ENCODE results near the gene ARID5A. TPM values are rescaled to one million over a fixed set of nuclear protein-coding genes. Genes with fewer than 3 reads are reported as not detected.

Gene ARID5A
- polyA plus RNA-seq, 3 donors = 27.8 to 38.8 (median 37.7) TPM

DNA sequence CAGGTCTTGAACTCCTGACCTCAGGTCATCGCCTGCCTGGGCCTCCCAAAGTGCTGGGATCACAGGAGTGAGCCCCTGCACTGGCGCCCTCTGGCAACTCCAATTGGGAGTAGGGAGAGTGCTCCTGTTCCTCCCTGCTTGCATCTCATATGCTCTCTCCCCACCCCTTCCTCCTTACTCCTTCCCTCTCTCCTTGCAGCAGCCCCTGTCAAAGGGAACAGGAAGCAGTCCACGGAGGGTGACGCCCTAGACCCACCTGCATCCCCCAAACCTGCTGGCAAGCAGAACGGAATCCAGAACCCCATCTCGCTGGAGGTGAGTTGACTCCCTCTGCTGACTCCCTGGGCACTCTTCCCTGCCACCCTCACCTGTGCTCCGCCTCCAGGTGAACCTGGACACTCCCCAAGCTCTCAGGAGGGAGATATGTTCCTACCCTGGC, 10.7 kb downstream of the ARID5A start:
- Mint-ChIP-seq H3K9me3 (peaks cover 0 to 2% (median 0%) of the 10 kb centered on the region in 7 donors), H3K4me1 (peaks cover 9% of the 10 kb centered on the region), H3K36me3 (peaks cover 64 to 83% of the 10 kb centered on the region in 2 donors), H3K4me3 (no peak overlapping the region), H3K27ac (no peak overlapping the region), H3K27me3 (ENCODE audit: low read depth in 3 of 3) (no peaks in the 10 kb centered on the region)
- peaks cover 48 to 96% of the 10 kb centered on the region in 2 donors for H3K36me3 ChIP-seq (replicated peaks in 1 of 2; ENCODE audit: control insufficient read depth in 1 of 2, insufficient read depth in 2 of 2, low read length in 2 of 2)
- H2AFZ ChIP-seq (ENCODE audit: insufficient read depth, low read depth, low read length, poor library complexity, severe bottlenecking) = no peak overlapping the region
- 81% methylated on average over 6 of the region's 7 CpGs for WGBS (ENCODE audit: insufficient coverage)
- intact Hi-C loops (cut with micrococcal nuclease) = no loop called here
- H3K9ac ChIP-seq (ENCODE audit: insufficient read depth, low read length, poor library complexity, severe bottlenecking) = no peak overlapping the region
- no peak overlapping the region for H3K4me3 ChIP-seq (replicated peaks in 1 of 3; ENCODE audit: low read depth in 2 of 3, low read length in 3 of 3)
- TF ChIP-seq CTCF (IDR thresholded peaks at IDR 0.05) = no peak
- H3K79me2 ChIP-seq (ENCODE audit: insufficient read depth, low read length) = peaks cover 50% of the 10 kb centered on the region
- H3K9me3 ChIP-seq (replicated peaks in 1 of 2; ENCODE audit: control insufficient read depth in 1 of 2, insufficient read depth in 1 of 2, low read length in 2 of 2) = no peaks in the 10 kb centered on the region
- peak in 1 of 3 donors; percentile 2 for DNase-seq
- H4K20me1 ChIP-seq (ENCODE audit: insufficient read depth, low read length) = peaks cover 92% of the 10 kb centered on the region
- no peaks in the 10 kb centered on the region for H3K4me1 ChIP-seq (ENCODE audit: control insufficient read depth in 1 of 2, insufficient read depth in 2 of 2, low read length in 2 of 2)
- H3K4me2 ChIP-seq (replicated peaks; ENCODE audit: extremely low read depth, low read length, poor library complexity, severe bottlenecking) = no peak overlapping the region
- H3K27ac ChIP-seq (ENCODE audit: low read depth in 1 of 2, low read length in 2 of 2) = no peak overlapping the region
- no peaks in the 10 kb centered on the region for H3K27me3 ChIP-seq (ENCODE audit: control insufficient read depth in 2 of 2, insufficient read depth in 2 of 2, low read length in 2 of 2)

- Histone ChIP-seq H3K9ac (ENCODE audit: insufficient read depth, low read length, poor library complexity, severe bottlenecking) (no peak overlapping the region), H2AFZ (ENCODE audit: insufficient read depth, low read depth, low read length, poor library complexity, severe bottlenecking) (no peak overlapping the region), H3K79me2 (ENCODE audit: insufficient read depth, low read length) (peaks cover 45% of the 10 kb centered on the region), H3K4me2 (replicated peaks; ENCODE audit: extremely low read depth, low read length, poor library complexity, severe bottlenecking) (no peak overlapping the region), H3K36me3 (replicated peaks in 1 of 2; ENCODE audit: control insufficient read depth in 1 of 2, insufficient read depth in 2 of 2, low read length in 2 of 2) (peaks cover 50 to 96% of the 10 kb centered on the region in 2 donors), H3K4me3 (replicated peaks in 1 of 3; ENCODE audit: low read depth in 2 of 3, low read length in 3 of 3) (no peak overlapping the region), H3K4me1 (ENCODE audit: control insufficient read depth in 1 of 2, insufficient read depth in 2 of 2, low read length in 2 of 2) (no peaks in the 10 kb centered on the region), H4K20me1 (ENCODE audit: insufficient read depth, low read length) (peaks cover 90% of the 10 kb centered on the region), H3K27ac (ENCODE audit: low read depth in 1 of 2, low read length in 2 of 2) (no peak overlapping the region), H3K27me3 (ENCODE audit: control insufficient read depth in 2 of 2, insufficient read depth in 2 of 2, low read length in 2 of 2) (no peaks in the 10 kb centered on the region), H3K9me3 (replicated peaks in 1 of 2; ENCODE audit: control insufficient read depth in 1 of 2, insufficient read depth in 1 of 2, low read length in 2 of 2) (no peaks in the 10 kb centered on the region)
- peaks cover 0 to 2% (median 0%) of the 10 kb centered on the region in 7 donors for H3K9me3 Mint-ChIP-seq
- peaks cover 9% of the 10 kb centered on the region for H3K4me1 Mint-ChIP-seq
- H3K27ac Mint-ChIP-seq = no peak overlapping the region
- no peak for TF ChIP-seq CTCF (IDR thresholded peaks at IDR 0.05)
- H3K4me3 Mint-ChIP-seq = no peak overlapping the region
- DNase-seq = no peak
- intact Hi-C loops (cut with micrococcal nuclease) = no loop called here
- peaks cover 0 to under 1% (median 0%) of the 10 kb centered on the region in 3 donors for H3K27me3 Mint-ChIP-seq (ENCODE audit: low read depth in 3 of 3)
- peaks cover 64 to 82% of the 10 kb centered on the region in 2 donors for H3K36me3 Mint-ChIP-seq
- WGBS (ENCODE audit: insufficient coverage) = 93% methylated on average over 6 of the region's 6 CpGs
Measured at GRCh38 chr2:96547731-96548171, 11.2 kb downstream of the ARID5A start.
